ENCODE data around the gene SOX5.

The SOX5 gene

GRCh38 chr12:23686095-23686494 lies 263.4 kb downstream of the SOX5 start:
- Histone ChIP-seq H2AK5ac (ENCODE audit: low read length, severe bottlenecking) (no peak overlapping the region), H3K4me1 (ENCODE audit: control insufficient read depth, insufficient read depth, low read depth, low read length) (no peaks in the 10 kb centered on the region), H3K9ac (ENCODE audit: low read length) (no peak overlapping the region), H3K4ac (ENCODE audit: low read depth in 1 of 2, low read length in 2 of 2) (no peak overlapping the region), H2BK12ac (ENCODE audit: low read length in 2 of 2) (no peak overlapping the region), H2BK15ac (ENCODE audit: low read depth, poor library complexity, severe bottlenecking) (no peak overlapping the region), H2BK5ac (ENCODE audit: low read depth, low read length, poor library complexity, severe bottlenecking) (no peak overlapping the region), H4K91ac (ENCODE audit: low read length) (no peak overlapping the region), H3K27ac (ENCODE audit: low read length, poor library complexity, severe bottlenecking) (no peak overlapping the region), H3K4me3 (ENCODE audit: insufficient read depth in 1 of 2, low read depth in 1 of 2, low read length in 2 of 2) (no peak overlapping the region), H3K36me3 (ENCODE audit: control insufficient read depth in 1 of 2, insufficient read depth in 2 of 2, low read depth in 1 of 2, low read length in 2 of 2) (no peaks in the 10 kb centered on the region), H3K23ac (ENCODE audit: low read length in 2 of 2) (no peak overlapping the region), H3K18ac (ENCODE audit: low read depth in 1 of 2, low read length in 2 of 2) (no peak overlapping the region), H3K9me3 (ENCODE audit: control insufficient read depth, low read length) (no peaks in the 10 kb centered on the region), H3K27me3 (ENCODE audit: control insufficient read depth in 1 of 2, insufficient read depth in 1 of 2, low read length in 2 of 2) (no peaks in the 10 kb centered on the region), H3K4me2 (ENCODE audit: low read length, poor library complexity, severe bottlenecking) (no peak overlapping the region), H3K14ac (ENCODE audit: low read length in 2 of 2) (no peak overlapping the region), H4K8ac (ENCODE audit: low read length) (no peak overlapping the region), H2AFZ (ENCODE audit: low read depth, low read length) (no peak overlapping the region), H2BK120ac (ENCODE audit: low read depth, low read length) (no peak overlapping the region), H3K79me1 (replicated peaks; ENCODE audit: low read length, poor library complexity, severe bottlenecking) (no peaks in the 10 kb centered on the region)
- DNase-seq, result no peak

GRCh38 chr12:23684121-23684520 lies 265.3 kb downstream of the SOX5 start:
- H3K9me3 ChIP-seq (ENCODE audit: control insufficient read depth, low read length), result no peaks in the 10 kb centered on the region
- no CpG with 5 or more reads among the region's 1 CpG for WGBS

GRCh38 chr12:23681237-23681636 lies 268.2 kb downstream of the SOX5 start:
- Histone ChIP-seq H4K8ac (ENCODE audit: low read length) (no peak overlapping the region), H3K4me2 (ENCODE audit: low read length, poor library complexity, severe bottlenecking) (no peak overlapping the region), H3K4me1 (ENCODE audit: control insufficient read depth, insufficient read depth, low read depth, low read length) (no peaks in the 10 kb centered on the region)

More at GRCh38 chr12:23684121-23684520, 265.3 kb downstream of the SOX5 start:
- Histone ChIP-seq H2BK5ac (ENCODE audit: low read depth, low read length, poor library complexity, severe bottlenecking) (no peak overlapping the region), H2AK5ac (ENCODE audit: low read length, severe bottlenecking) (no peak overlapping the region), H2BK12ac (ENCODE audit: low read length in 2 of 2) (no peak overlapping the region), H3K36me3 (ENCODE audit: control insufficient read depth in 1 of 2, insufficient read depth in 2 of 2, low read depth in 1 of 2, low read length in 2 of 2) (no peaks in the 10 kb centered on the region), H3K27me3 (ENCODE audit: control insufficient read depth in 1 of 2, insufficient read depth in 1 of 2, low read length in 2 of 2) (no peaks in the 10 kb centered on the region), H3K4ac (ENCODE audit: low read depth in 1 of 2, low read length in 2 of 2) (no peak overlapping the region), H3K27ac (ENCODE audit: low read length, poor library complexity, severe bottlenecking) (no peak overlapping the region), H3K79me1 (replicated peaks; ENCODE audit: low read length, poor library complexity, severe bottlenecking) (no peaks in the 10 kb centered on the region), H4K91ac (ENCODE audit: low read length) (no peak overlapping the region), H3K23ac (ENCODE audit: low read length in 2 of 2) (no peak overlapping the region), H3K9ac (ENCODE audit: low read length) (no peak overlapping the region), H4K8ac (ENCODE audit: low read length) (no peak overlapping the region), H3K14ac (ENCODE audit: low read length in 2 of 2) (no peak overlapping the region), H3K18ac (ENCODE audit: low read depth in 1 of 2, low read length in 2 of 2) (no peak overlapping the region), H2BK15ac (ENCODE audit: low read depth, poor library complexity, severe bottlenecking) (no peak overlapping the region), H3K4me2 (ENCODE audit: low read length, poor library complexity, severe bottlenecking) (no peak overlapping the region), H3K4me1 (ENCODE audit: control insufficient read depth, insufficient read depth, low read depth, low read length) (no peaks in the 10 kb centered on the region), H2AFZ (ENCODE audit: low read depth, low read length) (no peak overlapping the region), H3K4me3 (ENCODE audit: insufficient read depth in 1 of 2, low read depth in 1 of 2, low read length in 2 of 2) (no peak overlapping the region), H2BK120ac (ENCODE audit: low read depth, low read length) (no peak overlapping the region)
- DNase-seq, result no peak

GRCh38 chr12:23674064-23674463 lies 275.4 kb downstream of the SOX5 start:
- Histone ChIP-seq H2AFZ (ENCODE audit: low read depth, low read length) (no peak overlapping the region), H3K23ac (ENCODE audit: low read length in 2 of 2) (no peak overlapping the region), H3K9ac (ENCODE audit: low read length) (no peak overlapping the region), H3K4ac (ENCODE audit: low read depth in 1 of 2, low read length in 2 of 2) (no peak overlapping the region), H2BK15ac (ENCODE audit: low read depth, poor library complexity, severe bottlenecking) (no peak overlapping the region), H2BK120ac (ENCODE audit: low read depth, low read length) (no peak overlapping the region), H3K9me3 (ENCODE audit: control insufficient read depth, low read length) (no peaks in the 10 kb centered on the region), H3K27me3 (ENCODE audit: control insufficient read depth in 1 of 2, insufficient read depth in 1 of 2, low read length in 2 of 2) (no peaks in the 10 kb centered on the region), H3K4me1 (ENCODE audit: control insufficient read depth, insufficient read depth, low read depth, low read length) (no peaks in the 10 kb centered on the region), H3K79me1 (replicated peaks; ENCODE audit: low read length, poor library complexity, severe bottlenecking) (no peaks in the 10 kb centered on the region), H2AK5ac (ENCODE audit: low read length, severe bottlenecking) (no peak overlapping the region), H2BK12ac (ENCODE audit: low read length in 2 of 2) (no peak overlapping the region), H3K27ac (ENCODE audit: low read length, poor library complexity, severe bottlenecking) (no peak overlapping the region), H3K4me2 (ENCODE audit: low read length, poor library complexity, severe bottlenecking) (no peak overlapping the region), H3K4me3 (ENCODE audit: insufficient read depth in 1 of 2, low read depth in 1 of 2, low read length in 2 of 2) (no peak overlapping the region), H3K18ac (ENCODE audit: low read depth in 1 of 2, low read length in 2 of 2) (no peak overlapping the region), H4K91ac (ENCODE audit: low read length) (no peak overlapping the region), H4K8ac (ENCODE audit: low read length) (no peak overlapping the region), H3K36me3 (ENCODE audit: control insufficient read depth in 1 of 2, insufficient read depth in 2 of 2, low read depth in 1 of 2, low read length in 2 of 2) (no peaks in the 10 kb centered on the region), H3K14ac (ENCODE audit: low read length in 2 of 2) (no peak overlapping the region), H2BK5ac (ENCODE audit: low read depth, low read length, poor library complexity, severe bottlenecking) (no peak overlapping the region)
- WGBS, result 100% methylated on average over 1 of the region's 7 CpGs
- no peak for DNase-seq

More at GRCh38 chr12:23681237-23681636, 268.2 kb downstream of the SOX5 start:
- Histone ChIP-seq H3K9me3 (ENCODE audit: control insufficient read depth, low read length) (no peaks in the 10 kb centered on the region), H3K9ac (ENCODE audit: low read length) (no peak overlapping the region), H2BK5ac (ENCODE audit: low read depth, low read length, poor library complexity, severe bottlenecking) (no peak overlapping the region), H2AK5ac (ENCODE audit: low read length, severe bottlenecking) (no peak overlapping the region), H2BK12ac (ENCODE audit: low read length in 2 of 2) (no peak overlapping the region), H3K18ac (ENCODE audit: low read depth in 1 of 2, low read length in 2 of 2) (no peak overlapping the region), H3K4ac (ENCODE audit: low read depth in 1 of 2, low read length in 2 of 2) (no peak overlapping the region), H3K4me3 (ENCODE audit: insufficient read depth in 1 of 2, low read depth in 1 of 2, low read length in 2 of 2) (no peak overlapping the region), H4K91ac (ENCODE audit: low read length) (no peak overlapping the region), H3K27me3 (ENCODE audit: control insufficient read depth in 1 of 2, insufficient read depth in 1 of 2, low read length in 2 of 2) (no peaks in the 10 kb centered on the region), H2BK15ac (ENCODE audit: low read depth, poor library complexity, severe bottlenecking) (no peak overlapping the region), H2AFZ (ENCODE audit: low read depth, low read length) (no peak overlapping the region), H3K79me1 (replicated peaks; ENCODE audit: low read length, poor library complexity, severe bottlenecking) (no peaks in the 10 kb centered on the region), H3K36me3 (ENCODE audit: control insufficient read depth in 1 of 2, insufficient read depth in 2 of 2, low read depth in 1 of 2, low read length in 2 of 2) (no peaks in the 10 kb centered on the region), H3K14ac (ENCODE audit: low read length in 2 of 2) (no peak overlapping the region), H3K23ac (ENCODE audit: low read length in 2 of 2) (no peak overlapping the region), H2BK120ac (ENCODE audit: low read depth, low read length) (no peak overlapping the region), H3K27ac (ENCODE audit: low read length, poor library complexity, severe bottlenecking) (no peak overlapping the region)
- DNase-seq, result no peak
